ENCODE results near the gene ZCCHC7. TPM values are rescaled to one million over a fixed set of nuclear protein-coding genes. Genes with fewer than 3 reads are reported as not detected.
"Not testable (repeated sequence)": the region's sequence is repeated elsewhere in the genome, so short reads cannot be mapped to it uniquely, and the experiment has no call there.

The ZCCHC7 gene
- 14.8 and 17.3 TPM in 2 replicates for total RNA-seq
- 7.4 and 9.3 TPM in 2 replicates for polyA plus RNA-seq
- polyA plus RNA-seq (2011; cell fraction: cytosol; rRNA removed): 9.4 and 13.2 TPM in 2 replicates
- 11.9 and 14.8 TPM in 2 replicates for polyA plus RNA-seq (2011; cell fraction: nucleus; rRNA removed)
- polyA plus RNA-seq (2012): 13.7 and 14.6 TPM in 2 replicates
- polyA minus RNA-seq: 11.7 and 17.0 TPM in 2 replicates
- 16.4 TPM for polyA minus RNA-seq (2011; cell fraction: cytosol; rRNA and poly(A)+ RNA removed)
- 17.6 and 22.3 TPM in 2 replicates for polyA minus RNA-seq (2011; cell fraction: nucleus; rRNA and poly(A)+ RNA removed)
- percentile 80 among the genes with signal in this experiment for Bru-seq, nascent RNA
- percentile 70 among the genes with signal in this experiment for BruChase-seq, experiment 1, labeled RNA remaining after a 6-hour chase
- BruChase-seq, experiment 2, labeled RNA remaining after a 2-hour chase: percentile 87 among the genes with signal in this experiment
- long read RNA-seq, transcript ZCCHC7-202 (9 exons, 2,619 nt): major isoform, 6 of 26 reads
- long read RNA-seq, partial matches to known transcripts: 3 of 26 reads
- long read RNA-seq, other reads (novel, unspliced or antisense): 17 of 26 reads

DNA sequence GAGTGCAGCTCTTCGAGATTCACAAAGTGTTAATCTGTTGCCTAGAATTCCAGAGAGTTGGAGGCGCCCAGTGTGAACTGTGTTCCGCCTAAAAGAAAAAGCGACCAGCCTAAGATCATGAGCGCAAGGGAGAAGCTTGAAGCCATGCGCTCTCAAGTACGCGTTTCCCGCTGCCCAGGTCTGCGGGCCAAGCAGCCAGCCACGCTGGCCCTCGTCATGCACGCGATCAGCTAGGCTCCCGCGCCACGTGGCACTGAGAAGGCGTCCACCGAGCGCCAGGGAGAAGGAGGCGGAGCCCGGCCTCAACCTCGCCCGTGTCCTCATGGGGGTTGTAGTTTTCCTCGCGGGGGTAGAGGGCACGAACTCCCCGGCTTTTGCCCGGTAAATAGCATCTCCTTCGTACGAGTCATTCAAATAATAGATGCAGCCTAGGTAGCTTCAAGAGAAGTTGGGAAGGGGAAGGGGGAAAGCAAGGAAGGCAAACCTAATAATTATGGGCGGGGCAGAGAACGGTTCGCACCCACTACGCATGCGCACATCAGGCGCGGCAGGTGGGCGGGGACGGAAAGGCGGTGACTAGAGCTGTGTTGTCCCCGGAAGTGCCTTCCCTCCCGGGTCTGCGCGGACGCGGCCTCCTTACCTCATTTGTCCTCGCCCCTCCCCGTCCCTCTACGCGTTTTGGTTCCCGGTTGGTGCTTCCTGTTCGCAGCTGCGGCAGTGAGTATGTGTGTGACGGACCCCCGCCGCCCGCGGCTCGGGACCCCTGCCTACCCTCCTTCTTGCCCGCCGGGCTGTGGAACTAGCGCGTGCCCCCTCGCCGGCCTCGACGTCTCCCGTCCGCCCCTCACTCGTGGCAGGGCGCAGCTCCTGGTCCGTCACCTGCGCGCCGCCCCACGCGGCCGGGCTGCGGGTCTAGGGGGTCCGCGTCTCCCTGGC, at the start of gene ZCCHC7:
Gene ZCCHC7 (plus strand): TSS at position 668 of the 936 bp plus-strand sequence.
- BruUV-seq (replicated peaks): TSS peak; percentile 84
- ChIA-PET CTCF (interaction anchor here (1.0 to 3.0 kb wide), 9 partner anchors 40 to 291 kb away, joined by 3 to 20 read pairs (median 7); no protein-coding TSS in a partner anchor), POLR2A (interaction anchor here (0.7 to 1.4 kb wide), 2 partner anchors 41 to 83 kb away, joined by 3 to 6 read pairs; no protein-coding TSS in a partner anchor)
- no peaks in the 10 kb centered on the region for H3K9me3 ChIP-seq (replicated peaks; ENCODE audit: control insufficient read depth, insufficient read depth, low read length)
- no peaks in the 10 kb centered on the region for H3K27me3 ChIP-seq (ENCODE audit: control insufficient read depth in 2 of 2, insufficient read depth in 2 of 2, low read length in 2 of 2)
- peaks cover 2% of the 10 kb centered on the region for H3K9me1 ChIP-seq (replicated peaks; ENCODE audit: control insufficient read depth, extremely low read depth, insufficient read depth, low read length)
- peaks cover 31% of the 10 kb centered on the region for H3K79me2 ChIP-seq (ENCODE audit: control insufficient read depth, insufficient read depth, low read length)
- H2AFZ ChIP-seq (ENCODE audit: low read depth, low read length): peak within 1 kb of the TSS; percentile 89
- H3K4me3 ChIP-seq (replicated peaks in 1 of 3; ENCODE audit: insufficient read depth in 1 of 3, low read depth in 1 of 3, low read length in 3 of 3): peak within 1 kb of the TSS; percentile 69 to 91 (median 83)
- H3K9ac ChIP-seq (replicated peaks; ENCODE audit: extremely low read depth, insufficient read depth, low read length): peak within 1 kb of the TSS; percentile 79
- dilution Hi-C loops (cut with MboI; ENCODE audit: extremely low pct_ligation_motif_present, low sequenced_read_pairs) (no loop called here), intact Hi-C loops (cut with micrococcal nuclease) (loop anchor here (1.0 to 5.0 kb wide), 4 partner anchors 41 to 142 kb away; no protein-coding TSS in a partner anchor)
- peaks cover 9% of the 10 kb centered on the region for H3K4me1 ChIP-seq (ENCODE audit: control insufficient read depth, extremely low read depth, insufficient read depth, low read length)
- TF ChIP-seq FOS (IDR thresholded peaks at IDR 0.05; ENCODE audit: borderline replicate concordance, insufficient read depth, low read length): peak; percentile 7
- TF ChIP-seq POLR2A (IDR thresholded peaks at IDR 0.05; ENCODE audit: low read depth, low read length): peak; percentile 66
- TF ChIP-seq GATA2 (IDR thresholded peaks at IDR 0.05; ENCODE audit: insufficient read depth, insufficient read length, low read depth, low read length): no peak
- TF ChIP-seq, protein P1, sequence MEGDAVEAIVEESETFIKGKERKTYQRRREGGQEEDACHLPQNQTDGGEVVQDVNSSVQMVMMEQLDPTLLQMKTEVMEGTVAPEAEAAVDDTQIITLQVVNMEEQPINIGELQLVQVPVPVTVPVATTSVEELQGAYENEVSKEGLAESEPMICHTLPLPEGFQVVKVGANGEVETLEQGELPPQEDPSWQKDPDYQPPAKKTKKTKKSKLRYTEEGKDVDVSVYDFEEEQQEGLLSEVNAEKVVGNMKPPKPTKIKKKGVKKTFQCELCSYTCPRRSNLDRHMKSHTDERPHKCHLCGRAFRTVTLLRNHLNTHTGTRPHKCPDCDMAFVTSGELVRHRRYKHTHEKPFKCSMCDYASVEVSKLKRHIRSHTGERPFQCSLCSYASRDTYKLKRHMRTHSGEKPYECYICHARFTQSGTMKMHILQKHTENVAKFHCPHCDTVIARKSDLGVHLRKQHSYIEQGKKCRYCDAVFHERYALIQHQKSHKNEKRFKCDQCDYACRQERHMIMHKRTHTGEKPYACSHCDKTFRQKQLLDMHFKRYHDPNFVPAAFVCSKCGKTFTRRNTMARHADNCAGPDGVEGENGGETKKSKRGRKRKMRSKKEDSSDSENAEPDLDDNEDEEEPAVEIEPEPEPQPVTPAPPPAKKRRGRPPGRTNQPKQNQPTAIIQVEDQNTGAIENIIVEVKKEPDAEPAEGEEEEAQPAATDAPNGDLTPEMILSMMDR (IDR thresholded peaks at IDR 0.05; ENCODE audit: extremely low read depth in 1 of 2, insufficient read depth in 1 of 2, low read depth in 1 of 2, low read length in 2 of 2): no peak
- TF ChIP-seq POLR2AphosphoS5 (IDR thresholded peaks at IDR 0.05; ENCODE audit: insufficient read depth, low read depth, low read length): peak; percentile 41
- TF ChIP-seq EZH2 (IDR thresholded peaks at IDR 0.05; ENCODE audit: borderline replicate concordance, low read depth, low read length, severe bottlenecking): no peak
- no peak for TF ChIP-seq JUN (IDR thresholded peaks at IDR 0.05; ENCODE audit: borderline replicate concordance, insufficient read depth, insufficient read length, low read depth)
- peak; percentile 100 for TF ChIP-seq MAX (IDR thresholded peaks at IDR 0.05; ENCODE audit: insufficient read depth, insufficient read length)
- TF ChIP-seq MYC (IDR thresholded peaks at IDR 0.05; ENCODE audit: low read depth, low read length): peak; percentile 98
- H3K4me2 ChIP-seq (ENCODE audit: insufficient read depth, low read length): peak within 1 kb of the TSS; percentile 99
- H3K36me3 ChIP-seq (ENCODE audit: control insufficient read depth in 2 of 2, extremely low read depth in 1 of 2, insufficient read depth in 2 of 2, low read length in 2 of 2): no peaks in the 10 kb centered on the region
- FAIRE-seq: peak; percentile 99
- peak; percentile 94 for DNase-seq (ENCODE audit: low read depth, low spot score)
- peak within 1 kb of the TSS; percentile 72 for H3K27ac ChIP-seq (ENCODE audit: insufficient read depth, low read depth, low read length)
- no peaks in the 10 kb centered on the region for H4K20me1 ChIP-seq (replicated peaks; ENCODE audit: control insufficient read depth, extremely low read depth, insufficient read depth, low read length)

- intact Hi-C loops (cut with micrococcal nuclease): loop anchor here (5.0 kb wide), 1 partner anchor 188 kb away; no protein-coding TSS in a partner anchor
- H3K27me3 ChIP-seq (ENCODE audit: control insufficient read depth in 2 of 2, insufficient read depth in 2 of 2, low read length in 2 of 2); H3K9me1 ChIP-seq (replicated peaks; ENCODE audit: control insufficient read depth, extremely low read depth, insufficient read depth, low read length); H4K20me1 ChIP-seq (replicated peaks; ENCODE audit: control insufficient read depth, extremely low read depth, insufficient read depth, low read length); H3K9ac ChIP-seq (replicated peaks; ENCODE audit: extremely low read depth, insufficient read depth, low read length); BruUV-seq (replicated peaks); H3K9me3 ChIP-seq (replicated peaks; ENCODE audit: control insufficient read depth, insufficient read depth, low read length); H3K4me3 ChIP-seq (replicated peaks in 1 of 3; ENCODE audit: insufficient read depth in 1 of 3, low read depth in 1 of 3, low read length in 3 of 3); CTCF ChIA-PET; H3K4me1 ChIP-seq (ENCODE audit: control insufficient read depth, extremely low read depth, insufficient read depth, low read length); DNase-seq (ENCODE audit: low read depth, low spot score); H3K27ac ChIP-seq (ENCODE audit: insufficient read depth, low read depth, low read length); FAIRE-seq; dilution Hi-C loops (cut with MboI; ENCODE audit: extremely low pct_ligation_motif_present, low sequenced_read_pairs); H2AFZ ChIP-seq (ENCODE audit: low read depth, low read length); H3K79me2 ChIP-seq (ENCODE audit: control insufficient read depth, insufficient read depth, low read length); H3K4me2 ChIP-seq (ENCODE audit: insufficient read depth, low read length); H3K36me3 ChIP-seq (ENCODE audit: control insufficient read depth in 2 of 2, extremely low read depth in 1 of 2, insufficient read depth in 2 of 2, low read length in 2 of 2); POLR2A ChIA-PET: not testable (repeated sequence)
Observed at GRCh38 chr9:37074790-37075189, 45.6 kb upstream of the ZCCHC7 start.
